ENCODE results near the gene P2RY6.

- TF ChIP-seq, protein P1, sequence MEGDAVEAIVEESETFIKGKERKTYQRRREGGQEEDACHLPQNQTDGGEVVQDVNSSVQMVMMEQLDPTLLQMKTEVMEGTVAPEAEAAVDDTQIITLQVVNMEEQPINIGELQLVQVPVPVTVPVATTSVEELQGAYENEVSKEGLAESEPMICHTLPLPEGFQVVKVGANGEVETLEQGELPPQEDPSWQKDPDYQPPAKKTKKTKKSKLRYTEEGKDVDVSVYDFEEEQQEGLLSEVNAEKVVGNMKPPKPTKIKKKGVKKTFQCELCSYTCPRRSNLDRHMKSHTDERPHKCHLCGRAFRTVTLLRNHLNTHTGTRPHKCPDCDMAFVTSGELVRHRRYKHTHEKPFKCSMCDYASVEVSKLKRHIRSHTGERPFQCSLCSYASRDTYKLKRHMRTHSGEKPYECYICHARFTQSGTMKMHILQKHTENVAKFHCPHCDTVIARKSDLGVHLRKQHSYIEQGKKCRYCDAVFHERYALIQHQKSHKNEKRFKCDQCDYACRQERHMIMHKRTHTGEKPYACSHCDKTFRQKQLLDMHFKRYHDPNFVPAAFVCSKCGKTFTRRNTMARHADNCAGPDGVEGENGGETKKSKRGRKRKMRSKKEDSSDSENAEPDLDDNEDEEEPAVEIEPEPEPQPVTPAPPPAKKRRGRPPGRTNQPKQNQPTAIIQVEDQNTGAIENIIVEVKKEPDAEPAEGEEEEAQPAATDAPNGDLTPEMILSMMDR (IDR thresholded peaks at IDR 0.05): no peak
- no peak for TF ChIP-seq POLR2A (IDR thresholded peaks at IDR 0.05)
- no peak for TF ChIP-seq POLR2AphosphoS5 (IDR thresholded peaks at IDR 0.05)
These were observed 42.0 kb upstream of the P2RY6 start for GRCh38 chr11:73229896-73230875.
